Neuronal stem cell (in vitro differentiated cells): Measurements from ENCODE around the gene PDGFC.

Experiments used
- DNase-seq: peaks from one replicate; pipeline ENCODE4 v3.0.0-alpha.2; 2013; ENCODE audit warnings: low spot score
- H2AFZ ChIP-seq: one replicate; pipeline ENCODE4 v1.6.1; 2013; ENCODE audit warnings: mild to moderate bottlenecking, low read length, inconsistent platforms
- H2AK5ac ChIP-seq: 2 replicates; pipeline ENCODE4 v1.6.1; 2013; ENCODE audit warnings: low read depth, mild to moderate bottlenecking, inconsistent platforms, low read length, moderate library complexity, mixed read lengths
- H2BK120ac ChIP-seq: 2 replicates; pipeline ENCODE4 v1.6.1; 2013; ENCODE audit warnings: low read depth, mild to moderate bottlenecking, inconsistent platforms, low read length, moderate library complexity, mixed read lengths
- H2BK12ac ChIP-seq: one replicate; pipeline ENCODE4 v1.6.1; 2013; ENCODE audit warnings: low read length, inconsistent platforms
- H2BK15ac ChIP-seq: 2 replicates; pipeline ENCODE4 v1.6.1; 2013; ENCODE audit warnings: mild to moderate bottlenecking, low read length, inconsistent platforms, mixed read lengths
- H2BK5ac ChIP-seq: one replicate; pipeline ENCODE4 v1.6.1; 2013; ENCODE audit warnings: inconsistent platforms, mild to moderate bottlenecking, low read length, moderate library complexity
- H3K14ac ChIP-seq: one replicate; pipeline ENCODE4 v1.6.1; 2013; ENCODE audit warnings: low read length, inconsistent platforms
- H3K18ac ChIP-seq: 2 replicates; pipeline ENCODE4 v1.6.1; 2013; ENCODE audit warnings: low read length, inconsistent platforms
- H3K23ac ChIP-seq: 2 replicates; pipeline ENCODE4 v1.6.1; 2013; ENCODE audit warnings: low read depth, mild to moderate bottlenecking, mixed read lengths, low read length, inconsistent platforms; ENCODE audit not compliant: poor library complexity
- H3K27ac ChIP-seq: replicated peaks from 3 replicates; pipeline ENCODE4 v1.5.1; 2013; ENCODE audit warnings: low read length, inconsistent platforms
- H3K27me3 ChIP-seq, 3 experiments: 2 replicates each; pipeline ENCODE4 v1.6.1; 2013; ENCODE audit warnings: low read length in 3 of 3, mild to moderate bottlenecking in 2 of 3, inconsistent platforms in 1 of 3, low read depth in 1 of 3, mixed read lengths in 1 of 3, moderate library complexity in 1 of 3; ENCODE audit not compliant: control insufficient read depth in 3 of 3, insufficient read depth in 3 of 3
- H3K36me3 ChIP-seq, 2 donors: replicated peaks in 1 of 2; 2 replicates each; pipeline ENCODE4 v1.6.1; 2013; ENCODE audit warnings: low read length in 2 of 2; ENCODE audit not compliant: control insufficient read depth in 2 of 2, insufficient read depth in 2 of 2
- H3K4ac ChIP-seq: 2 replicates; pipeline ENCODE4 v1.6.1; 2013; ENCODE audit warnings: inconsistent platforms, mild to moderate bottlenecking, low read length, moderate library complexity
- H3K4me1 ChIP-seq, 2 donors: 1 replicate in 1 of 2; 2 replicates in 1 of 2; pipeline ENCODE4 v1.6.1; 2013; ENCODE audit warnings: low read length in 2 of 2, low read depth in 1 of 2; ENCODE audit not compliant: control insufficient read depth in 2 of 2, insufficient read depth in 1 of 2
- H3K4me2 ChIP-seq: one replicate; pipeline ENCODE4 v1.6.1; 2013; ENCODE audit warnings: mild to moderate bottlenecking, low read length, inconsistent platforms; ENCODE audit not compliant: insufficient read depth, poor library complexity, severe bottlenecking
- H3K4me3 ChIP-seq, 2 donors: 2 replicates each; pipeline ENCODE4 v1.5.1; 2013; ENCODE audit warnings: low read length in 2 of 2, mild to moderate bottlenecking in 2 of 2, inconsistent platforms in 1 of 2, moderate library complexity in 1 of 2
- H3K79me1 ChIP-seq: one replicate; pipeline ENCODE4 v1.6.1; 2013; ENCODE audit warnings: low read depth, mild to moderate bottlenecking, inconsistent platforms, low read length, moderate library complexity
- H3K9ac ChIP-seq: one replicate; pipeline ENCODE4 v1.6.1; 2013; ENCODE audit warnings: mild to moderate bottlenecking, low read depth, low read length, inconsistent platforms; ENCODE audit not compliant: poor library complexity
- H3K9me3 ChIP-seq, 2 donors: replicated peaks in 1 of 2; 2 replicates each; pipeline versions ENCODE3 to v1.6.1; 2013; ENCODE audit warnings: low read length in 2 of 2, mild to moderate bottlenecking in 2 of 2, inconsistent platforms in 1 of 2, low read depth in 1 of 2, mixed read lengths in 1 of 2, moderate library complexity in 1 of 2; ENCODE audit not compliant: control insufficient read depth in 2 of 2, insufficient read depth in 1 of 2
- H4K8ac ChIP-seq: one replicate; pipeline ENCODE4 v1.6.1; 2013; ENCODE audit warnings: low read depth, mild to moderate bottlenecking, inconsistent platforms, low read length, moderate library complexity
- H4K91ac ChIP-seq: one replicate; pipeline ENCODE4 v1.6.1; 2013; ENCODE audit warnings: low read length, low read depth, mild to moderate bottlenecking, inconsistent platforms; ENCODE audit not compliant: poor library complexity
- WGBS, 2 donors: extraction: QIAGEN DNeasy Blood & Tissue Kit; methylation state at CpG; one replicate each; pipeline ENCODE4 v1.1.7; 2013; ENCODE audit warnings: missing lambda C conversion rate in 2 of 2, mixed read lengths in 1 of 2; ENCODE audit not compliant: insufficient read length in 2 of 2, insufficient replicate concordance in 1 of 2; ENCODE audit errors: extremely low coverage in 2 of 2; 5-methylcytosine and 5-hydroxymethylcytosine counted together

The PDGFC gene

GRCh38 chr4:156953001-156953400 is 18.6 kb downstream of the PDGFC start:
- H3K18ac ChIP-seq = no peak overlapping the region
- WGBS, 2 donors = no CpG with 5 or more reads among the region's 1 CpG
- H3K4me3 ChIP-seq = no peak overlapping the region
- H2AK5ac ChIP-seq = no peak overlapping the region
- no peak overlapping the region for H2BK15ac ChIP-seq
- H3K23ac ChIP-seq = no peak overlapping the region
- H3K27me3 ChIP-seq = no peaks in the 10 kb centered on the region
- H3K4me1 ChIP-seq = peaks cover 0 to 11% of the 10 kb centered on the region in 2 donors
- no peak overlapping the region for H2BK12ac ChIP-seq
- no peak overlapping the region for H3K27ac ChIP-seq
- no peak overlapping the region for H2BK5ac ChIP-seq
- DNase-seq = no peak
- no peak overlapping the region for H2AFZ ChIP-seq
- no peak overlapping the region for H3K14ac ChIP-seq
- no peak overlapping the region for H2BK120ac ChIP-seq
- H4K91ac ChIP-seq = no peak overlapping the region
- H3K9me3 ChIP-seq = no peaks in the 10 kb centered on the region
- H3K4me2 ChIP-seq = no peak overlapping the region
- H4K8ac ChIP-seq = no peak overlapping the region
- no peak overlapping the region for H3K4ac ChIP-seq
- no peak overlapping the region for H3K9ac ChIP-seq
- H3K79me1 ChIP-seq = no peaks in the 10 kb centered on the region
- no peaks in the 10 kb centered on the region for H3K36me3 ChIP-seq

GRCh38 chr4:156952078-156952759 is 19.4 kb downstream of the PDGFC start:
- no peak overlapping the region for H3K4me3 ChIP-seq
- H3K9ac ChIP-seq = no peak overlapping the region
- H4K91ac ChIP-seq = no peak overlapping the region
- no peak overlapping the region for H2AK5ac ChIP-seq
- no peak overlapping the region for H3K4me2 ChIP-seq
- DNase-seq = no peak
- H3K4ac ChIP-seq = no peak overlapping the region
- H2AFZ ChIP-seq = no peak overlapping the region
- no peaks in the 10 kb centered on the region for H3K36me3 ChIP-seq
- no peak overlapping the region for H3K18ac ChIP-seq
- no peak overlapping the region for H4K8ac ChIP-seq
- H3K4me1 ChIP-seq = peaks cover 0 to 11% of the 10 kb centered on the region in 2 donors
- H3K14ac ChIP-seq = no peak overlapping the region
- no peak overlapping the region for H2BK5ac ChIP-seq
- H3K23ac ChIP-seq = no peak overlapping the region
- no peak overlapping the region for H2BK15ac ChIP-seq
- WGBS, 2 donors = no CpG with 5 or more reads among the region's 3 CpGs
- H2BK12ac ChIP-seq = no peak overlapping the region
- H3K79me1 ChIP-seq = no peaks in the 10 kb centered on the region
- no peaks in the 10 kb centered on the region for H3K9me3 ChIP-seq
- no peak overlapping the region for H2BK120ac ChIP-seq
- H3K27ac ChIP-seq = no peak overlapping the region
- no peaks in the 10 kb centered on the region for H3K27me3 ChIP-seq

- Histone ChIP-seq H4K8ac (no peak overlapping the region), H2BK12ac (no peak overlapping the region), H2BK15ac (no peak overlapping the region), H3K9me3 (no peaks in the 10 kb centered on the region), H2BK120ac (no peak overlapping the region), H3K36me3 (no peaks in the 10 kb centered on the region), H3K79me1 (no peaks in the 10 kb centered on the region), H3K14ac (no peak overlapping the region), H2BK5ac (no peak overlapping the region), H3K9ac (no peak overlapping the region), H4K91ac (no peak overlapping the region), H3K4me2 (no peak overlapping the region), H3K4ac (no peak overlapping the region), H3K4me3 (no peak overlapping the region), H3K18ac (no peak overlapping the region), H3K27me3 (no peaks in the 10 kb centered on the region), H3K23ac (no peak overlapping the region), H3K27ac (no peak overlapping the region), H2AK5ac (no peak overlapping the region), H3K4me1 (peaks cover 0 to 12% of the 10 kb centered on the region in 2 donors), H2AFZ (no peak overlapping the region)
- DNase-seq = no peak
- no CpG with 5 or more reads among the region's 3 CpGs for WGBS, 2 donors
These were observed 20.7 kb downstream of the PDGFC start for GRCh38 chr4:156950948-156951347.

- Histone ChIP-seq H2AK5ac (no peak overlapping the region), H2AFZ (no peak overlapping the region), H3K27ac (no peak overlapping the region), H4K91ac (no peak overlapping the region), H3K27me3 (no peaks in the 10 kb centered on the region), H3K36me3 (no peaks in the 10 kb centered on the region), H3K14ac (no peak overlapping the region), H3K18ac (no peak overlapping the region), H3K79me1 (no peaks in the 10 kb centered on the region), H4K8ac (no peak overlapping the region), H3K23ac (no peak overlapping the region), H3K4me1 (peaks cover 0 to 18% of the 10 kb centered on the region in 2 donors), H3K9ac (no peak overlapping the region), H3K9me3 (no peaks in the 10 kb centered on the region), H3K4me3 (no peak overlapping the region), H2BK15ac (no peak overlapping the region), H3K4me2 (no peak overlapping the region), H3K4ac (no peak overlapping the region), H2BK120ac (no peak overlapping the region), H2BK5ac (no peak overlapping the region), H2BK12ac (no peak overlapping the region)
- no peak for DNase-seq
- WGBS, 2 donors = no CpG with 5 or more reads among the region's 5 CpGs
These were observed 21.5 kb downstream of the PDGFC start for GRCh38 chr4:156950090-156950489.
